HFFc6 (cell line): ENCODE results near the gene CHST1. TPM values are rescaled to one million over a fixed set of nuclear protein-coding genes. Genes with fewer than 3 reads are reported as not detected.

Source experiments
- DNase-seq: peaks from one replicate; pipeline ENCODE4 v3.0.0-alpha.2; 2018
- H3K27ac Mint-ChIP-seq: 2 replicates; pipeline ENCODE4 v1.8.0; 2020; ENCODE audit warnings: mild to moderate bottlenecking, mixed read lengths
- H3K27me3 Mint-ChIP-seq: 2 replicates; pipeline ENCODE4 v1.8.0; 2021; ENCODE audit warnings: mild to moderate bottlenecking, moderate library complexity, mixed read lengths; ENCODE audit not compliant: insufficient read depth
- H3K36me3 Mint-ChIP-seq: 2 replicates; pipeline ENCODE4 v1.8.0; 2021; ENCODE audit warnings: low read depth, mixed read lengths
- H3K4me1 Mint-ChIP-seq: 2 replicates; pipeline ENCODE4 v1.8.0; 2020; ENCODE audit warnings: low read depth, mixed read lengths
- H3K4me3 Mint-ChIP-seq: 2 replicates; pipeline ENCODE4 v1.8.0; 2020; ENCODE audit warnings: mild to moderate bottlenecking, moderate library complexity, mixed read lengths
- H3K9me3 Mint-ChIP-seq: 2 replicates; pipeline ENCODE4 v1.8.0; 2020; ENCODE audit warnings: mild to moderate bottlenecking, mixed read lengths
- CTCF ChIP-seq: fragments of 200-600 bp; sonication (generic); IDR thresholded peaks from 2 replicates; pipeline ENCODE4 v1.5.0; 2021; ENCODE audit warnings: antibody characterized with exemption, mild to moderate bottlenecking
- microRNA-seq: library from miRNA; unstranded; fragments of <30 nt; microRNA quantifications from one replicate; pipeline ENCODE4, GENCODE V29; 2019
- total RNA-seq, 6 experiments: library from RNA; stranded (reverse); fragmentation: NEBNext Ultra II Directional; extraction: Animal tissue kit (Norgen Biotek cat#: 25700); gene quantifications; 2 replicates in 1 of 6; 3 replicates in 5 of 6; pipeline ENCODE4 v1.2.3, GENCODE V29; 2021

CHST1 gene
- total RNA-seq, 6 experiments from 2014 or later = 0.09 to 0.14 (median 0.12) TPM; not detected in 3

DNA sequence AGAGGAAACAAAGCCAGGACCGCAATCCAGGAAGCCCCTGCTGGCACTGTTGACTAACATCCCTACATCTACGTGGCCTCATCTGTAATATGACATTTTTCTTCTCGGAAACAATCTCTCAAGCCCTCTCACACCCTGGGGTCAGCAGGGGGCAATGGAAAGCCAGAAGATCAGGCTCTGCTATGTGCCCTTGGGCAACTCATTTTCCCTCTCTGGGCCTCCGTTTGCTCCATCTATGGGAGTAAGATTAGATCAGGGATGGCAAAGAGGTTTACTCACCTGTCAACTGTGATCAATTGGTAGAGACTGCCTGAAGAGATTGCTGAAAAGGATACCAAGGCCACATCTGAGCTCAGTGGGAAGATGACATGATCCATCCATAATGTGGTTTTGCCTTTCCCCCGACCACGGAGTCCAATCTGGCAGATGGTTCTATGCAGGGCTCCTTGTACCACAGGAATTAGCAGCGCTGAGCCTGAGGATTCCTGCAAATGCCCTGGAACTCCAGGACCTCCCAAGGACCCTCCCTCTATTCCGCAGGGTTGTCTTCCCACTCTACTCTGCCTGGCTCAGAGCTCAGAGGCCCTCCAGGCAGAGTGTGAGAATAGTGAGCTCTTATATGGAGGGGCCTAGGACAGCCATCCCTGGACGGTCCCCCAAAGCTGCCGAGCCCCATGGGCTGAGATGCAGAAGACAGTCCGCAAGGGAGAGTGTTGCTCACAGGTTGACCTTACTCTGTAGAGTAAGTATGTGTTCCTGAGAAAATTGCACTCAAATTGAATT, 66.1 kb downstream of the CHST1 start:
- H3K4me3 Mint-ChIP-seq = no peak overlapping the region
- peaks cover 23% of the 10 kb centered on the region for H3K27me3 Mint-ChIP-seq
- no peak overlapping the region for H3K27ac Mint-ChIP-seq
- no peaks in the 10 kb centered on the region for H3K9me3 Mint-ChIP-seq
- H3K36me3 Mint-ChIP-seq = no peaks in the 10 kb centered on the region
- no peak for DNase-seq
- no peaks in the 10 kb centered on the region for H3K4me1 Mint-ChIP-seq
- no peak for TF ChIP-seq CTCF

Small RNA genes lying within 50 kb of the gene (microRNA-seq; reads per million reads assigned to microRNA genes)
- not detected for gene MIR7154

Other genes with a start within 250 kb of the CHST1 start
- gene SLC35C1, start 139.5 kb upstream of the CHST1 start, total RNA-seq = 10 to 100 TPM; 24.2 to 29.6 (median 27.4) TPM
- gene CRY2, start 181.9 kb upstream of the CHST1 start, total RNA-seq = 10 to 100 TPM; 12.5 to 16.4 (median 14.1) TPM
- 10 to 100 TPM in 1 of 6 experiments, 1 to 10 TPM in 5; 7.4 to 10.0 (median 8.7) TPM for gene MAPK8IP1, start 220.0 kb upstream of the CHST1 start, total RNA-seq
- gene FREY1, start 241.6 kb upstream of the CHST1 start, total RNA-seq = under 1 TPM; 0.38 to 0.74 (median 0.68) TPM